Hepatocyte (in vitro differentiated cells): ENCODE results near the gene SEC23IP. TPM values are rescaled to one million over a fixed set of nuclear protein-coding genes. Genes with fewer than 3 reads are reported as not detected.

ENCODE experiments used
- DNase-seq: peaks from one replicate; pipeline ENCODE4 v3.0.0-alpha.2; 2016; ENCODE audit warnings: low spot score
- H2AFZ ChIP-seq: fragments of 200-600 bp; sonication (generic); 2 replicates; pipeline ENCODE4 v1.6.0; 2016; ENCODE audit warnings: antibody characterized with exemption, mild to moderate bottlenecking
- H3K27ac ChIP-seq: fragments of 200-600 bp; sonication (generic); 2 replicates; pipeline ENCODE4 v1.5.1; 2016; ENCODE audit warnings: mild to moderate bottlenecking
- H3K27me3 ChIP-seq: fragments of 200-600 bp; sonication (generic); 2 replicates; pipeline ENCODE4 v1.6.1; 2016
- H3K36me3 ChIP-seq: fragments of 200-600 bp; sonication (generic); replicated peaks from 2 replicates; pipeline ENCODE4 v1.5.1; 2016; ENCODE audit warnings: low read depth; ENCODE audit not compliant: insufficient read depth
- H3K4me1 ChIP-seq: fragments of 200-600 bp; sonication (generic); 2 replicates; pipeline ENCODE4 v1.5.1; 2016; ENCODE audit warnings: mild to moderate bottlenecking, moderate library complexity; ENCODE audit not compliant: insufficient read depth
- H3K4me2 ChIP-seq: fragments of 200-600 bp; sonication (generic); 2 replicates; pipeline ENCODE4 v1.6.0; 2016
- H3K4me3 ChIP-seq: fragments of 200-600 bp; sonication (generic); 2 replicates; pipeline ENCODE4 v1.5.1; 2016; ENCODE audit warnings: mild to moderate bottlenecking
- H3K79me2 ChIP-seq: fragments of 200-600 bp; sonication (generic); 2 replicates; pipeline ENCODE4 v1.6.0; 2017; ENCODE audit warnings: mild to moderate bottlenecking
- H3K9me2 ChIP-seq: fragments of 200-600 bp; sonication (generic); replicated peaks from 2 replicates; pipeline ENCODE4 v1.6.0; 2017; ENCODE audit warnings: mild to moderate bottlenecking; ENCODE audit not compliant: insufficient read depth
- H3K9me3 ChIP-seq: fragments of 200-600 bp; sonication (generic); 2 replicates; pipeline ENCODE4 v1.5.1; 2016; ENCODE audit warnings: low read depth, mild to moderate bottlenecking
- H4K20me1 ChIP-seq: fragments of 200-600 bp; sonication (generic); 2 replicates; pipeline ENCODE4 v1.6.0; 2016; ENCODE audit warnings: mild to moderate bottlenecking; ENCODE audit not compliant: insufficient read depth, poor library complexity, severe bottlenecking
- CTCF ChIP-seq: fragments of 200-600 bp; sonication (generic); IDR thresholded peaks from 2 replicates; pipeline ENCODE4 v1.5.1; 2016; ENCODE audit warnings: antibody characterized with exemption, mild to moderate bottlenecking; ENCODE audit not compliant: poor library complexity
- EZH2 ChIP-seq: fragments of 200-600 bp; sonication (generic); IDR thresholded peaks from 2 replicates; pipeline ENCODE4 v1.6.1; 2016; ENCODE audit warnings: antibody characterized with exemption, mild to moderate bottlenecking, borderline replicate concordance
- EZH2phosphoT487 ChIP-seq: fragments of 200-600 bp; sonication (generic); IDR thresholded peaks from one replicate; pipeline ENCODE4 v1.6.1; 2018; ENCODE audit warnings: antibody characterized with exemption, mild to moderate bottlenecking, low read depth, moderate library complexity; ENCODE audit not compliant: unreplicated experiment, severe bottlenecking
- WGBS: methylation state at CpG from one replicate; pipeline ENCODE4 v1.1.6; 2016; ENCODE audit warnings: low lambda C conversion rate; ENCODE audit errors: missing lambda C conversion rate; 5-methylcytosine and 5-hydroxymethylcytosine counted together
- microRNA-seq: library from miRNA; unstranded; fragments of <30 nt; microRNA quantifications from one replicate; pipeline ENCODE4, GENCODE V29; 2017
- polyA plus RNA-seq: library from polyadenylated mRNA; unstranded; fragments of >200 nt; fragmentation: Nextera tagmentation; extraction: Ambion mirVana; gene quantifications from 2 replicates; pipeline ENCODE4 v1.2.1, GENCODE V29; 2016
- small RNA-seq: library from RNA; depleted of rRNA; stranded (forward); fragments of <200 nt; gene quantifications from one replicate; pipeline ENCODE3, GENCODE V24; 2014
- total RNA-seq: library from RNA; depleted of rRNA; stranded (reverse); fragments of >200 nt; gene quantifications from 2 replicates; pipeline ENCODE4 v1.2.3, GENCODE V29; 2014

SEC23IP gene
- total and polyA plus RNA-seq, 2 experiments from 2014 or later, result 27.4 to 39.9 TPM

GRCh38 chr10:119991066-119991465 lies 98.5 kb downstream of the SEC23IP start:
- no peak for TF ChIP-seq CTCF
- no peak for TF ChIP-seq EZH2phosphoT487
- TF ChIP-seq EZH2, result no peak
- Histone ChIP-seq H3K27me3 (no peaks in the 10 kb centered on the region), H3K27ac (no peak overlapping the region), H3K79me2 (no peaks in the 10 kb centered on the region), H3K9me2 (no peaks in the 10 kb centered on the region), H2AFZ (no peak overlapping the region), H3K4me3 (no peak overlapping the region), H3K4me2 (no peak overlapping the region), H3K9me3 (no peaks in the 10 kb centered on the region), H3K4me1 (no peaks in the 10 kb centered on the region), H3K36me3 (no peaks in the 10 kb centered on the region), H4K20me1 (no peaks in the 10 kb centered on the region)
- 73% methylated on average over 9 of the region's 9 CpGs for WGBS
- DNase-seq, result no peak

- H3K27me3 ChIP-seq, result no peaks in the 10 kb centered on the region
- H3K4me3 ChIP-seq, result no peak overlapping the region
- H3K9me3 ChIP-seq, result no peaks in the 10 kb centered on the region
- H3K9me2 ChIP-seq, result no peaks in the 10 kb centered on the region
- no peaks in the 10 kb centered on the region for H3K79me2 ChIP-seq
- no peak overlapping the region for H3K27ac ChIP-seq
- H3K36me3 ChIP-seq, result no peaks in the 10 kb centered on the region
- 96% methylated on average over 2 of the region's 2 CpGs for WGBS
- H3K4me1 ChIP-seq, result no peaks in the 10 kb centered on the region
- H4K20me1 ChIP-seq, result no peaks in the 10 kb centered on the region
- H3K4me2 ChIP-seq, result no peak overlapping the region
- H2AFZ ChIP-seq, result no peak overlapping the region
- DNase-seq, result no peak
- TF ChIP-seq EZH2 (no peak), EZH2phosphoT487 (no peak), CTCF (no peak)
Observed at GRCh38 chr10:119991816-119992215, 99.3 kb downstream of the SEC23IP start.

Small RNAs within 50 kb of the gene (microRNA-seq; reads per million reads assigned to microRNA genes)
- gene MIR4682, result not detected

Small RNAs within 50 kb of the gene (small RNA-seq; reads per million reads assigned to genes)
- 0.12 reads per million for gene MIR4682

Other genes with a start within 250 kb of the SEC23IP start
- 13.9 and 18.2 TPM in 2 replicates for gene BAG3, start 241.3 kb upstream of the SEC23IP start, total RNA-seq
- 57.2 and 67.1 TPM in 2 replicates for gene BAG3, start 241.3 kb upstream of the SEC23IP start, polyA plus RNA-seq
- 42.6 and 44.4 TPM in 2 replicates for gene INPP5F, start 166.7 kb upstream of the SEC23IP start, total RNA-seq
- gene INPP5F, start 166.7 kb upstream of the SEC23IP start, polyA plus RNA-seq, result 9.9 and 17.2 TPM in 2 replicates
- 36.1 and 45.3 TPM in 2 replicates for gene MCMBP, start 19.9 kb upstream of the SEC23IP start, total RNA-seq
- gene MCMBP, start 19.9 kb upstream of the SEC23IP start, polyA plus RNA-seq, result 25.3 and 33.8 TPM in 2 replicates